Pancreas (tissue), 10 donors: ENCODE data around the gene KCNJ15. TPM values are rescaled to one million over a fixed set of nuclear protein-coding genes. Genes with fewer than 3 reads are reported as not detected.

Experiments
- ATAC-seq, 4 donors: fragments of 200-7000 bp; cut with Tn5 transposase; one replicate each; pipeline versions ENCODE4 v1.8.0 to v1.9.1; 2020; ENCODE audit warnings: mild to moderate bottlenecking in 4 of 4, moderate library complexity in 4 of 4
- DNase-seq, 6 donors: peaks; one replicate each; pipeline ENCODE4 v3.0.0-alpha.2; 2020
- FAIRE-seq: peaks from 2 replicates; lab custom pipeline; 2012; peaks lifted over from hg19 to GRCh38; lab: Jason Lieb, UNC
- H3K27ac ChIP-seq, 4 donors: fragments of 200-600 bp; sonication (generic); 1 replicate in 3 of 4; 2 replicates in 1 of 4; pipeline versions ENCODE4 v1.5.0 to v1.8.0; 2020
- H3K27me3 ChIP-seq, 4 donors: fragments of 200-600 bp; one replicate each; pipeline ENCODE4 v1.8.0; 2021
- H3K36me3 ChIP-seq, 3 donors: fragments of 200-600 bp; sonication (generic) in 1 of 3; one replicate each; pipeline versions ENCODE4 v1.5.0 to v1.8.0; 2020 to 2021
- H3K4me1 ChIP-seq, 3 donors: fragments of 200-600 bp; one replicate each; pipeline ENCODE4 v1.8.0; 2021
- H3K4me3 ChIP-seq, 4 donors: fragments of 200-600 bp; sonication (generic) in 2 of 4; one replicate each; pipeline versions ENCODE4 v1.5.0 to v1.8.0; 2020 to 2021
- H3K9me3 ChIP-seq, 4 donors: fragments of 200-600 bp; one replicate each; pipeline ENCODE4 v1.8.0; 2021
- WGBS, 2 donors: extraction: QIAGEN DNeasy Blood & Tissue Kit; methylation state at CpG; one replicate each; pipeline ENCODE4 v1.1.7; 2013; 5-methylcytosine and 5-hydroxymethylcytosine counted together
- intact Hi-C, 3 donors: fragments of 100-400 bp; cut with DNase I; formaldehyde crosslinking; loops; one replicate each; pipeline versions ENCODE4 v1.11.1 to v1.14.2; 2022
- polyA plus RNA-seq, 2 donors: library from polyadenylated mRNA; stranded (reverse); fragments of 200-250 nt; gene quantifications; one replicate each; pipeline ENCODE4 v1.2.3, GENCODE V29; 2013
- total RNA-seq, 6 donors: library from RNA; stranded (reverse); fragmentation: NEBNext Ultra II Directional in 4 of 6; extraction: Animal tissue kit (Norgen Biotek cat#: 25700) in 4 of 6; gene quantifications; one replicate each; pipeline versions ENCODE4 v1.2.1 to v1.2.4, GENCODE V29; 2021 to 2023
- TF ChIP-seq, protein P1 (sequence below), 4 donors: fragments of 200-600 bp; sonication (generic) in 3 of 4; IDR thresholded peaks; one replicate each; pipeline versions ENCODE4 v1.5.0 to v1.8.0; 2021; ENCODE audit warnings: antibody characterized with exemption in 4 of 4
- donor health status: healthy with polysubstance abuse.
- donor health status: DM: no; HTN: no; CAD: no; lungs with moderate emphysema.
- donor health status: DM: no; HTN: no; CAD: no.
- donor health status: control.
- donor health status: control.
- donor health status: Bipolar disorder and iron deficiency.
- donor health status: DM: yes; HTN: yes; CAD: no.
- donor health status: DM: no; HTN: no; CAD: no.
- donor health status: DM: no; HTN: no; CAD: no.
- donor health status: DM: yes; HTN: yes; CAD: no.

KCNJ15 gene
- total and polyA plus RNA-seq, 8 donors = 16.9 to 48.7 (median 31.0) TPM

DNA sequence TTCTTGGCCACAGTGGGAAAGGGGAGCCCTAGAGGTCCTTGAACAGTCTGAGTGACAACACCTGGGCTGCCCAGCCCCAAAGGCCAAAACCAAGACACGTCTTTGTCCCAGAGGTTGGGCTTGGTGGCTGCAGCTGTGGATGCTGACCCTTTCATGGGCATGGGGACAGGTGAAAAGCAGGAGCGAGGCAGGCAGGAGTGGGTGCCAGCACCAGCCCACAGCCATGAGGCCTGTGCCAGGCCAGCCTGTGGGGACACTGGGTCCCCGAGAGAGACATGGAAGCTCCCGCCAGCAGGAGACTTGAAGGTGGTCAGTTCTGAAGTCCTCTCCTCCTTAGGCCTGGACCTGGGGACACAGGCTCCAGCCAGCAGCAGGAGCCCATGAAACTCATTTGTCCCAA is 98.6 kb downstream of the KCNJ15 start:
- intact Hi-C loops = loop anchor here in 2 of 3 donors (5.0 to 10.0 kb wide), 4 partner anchors 131 to 641 kb away; no protein-coding TSS in a partner anchor
- H3K36me3 ChIP-seq = no peaks in the 10 kb centered on the region
- no peaks in the 10 kb centered on the region for H3K9me3 ChIP-seq
- no peaks in the 10 kb centered on the region for H3K27me3 ChIP-seq
- no peak overlapping the region for H3K4me3 ChIP-seq
- ATAC-seq = no peak
- H3K4me1 ChIP-seq = peaks cover 0 to 8% (median 0%) of the 10 kb centered on the region in 3 donors
- TF ChIP-seq, protein P1, sequence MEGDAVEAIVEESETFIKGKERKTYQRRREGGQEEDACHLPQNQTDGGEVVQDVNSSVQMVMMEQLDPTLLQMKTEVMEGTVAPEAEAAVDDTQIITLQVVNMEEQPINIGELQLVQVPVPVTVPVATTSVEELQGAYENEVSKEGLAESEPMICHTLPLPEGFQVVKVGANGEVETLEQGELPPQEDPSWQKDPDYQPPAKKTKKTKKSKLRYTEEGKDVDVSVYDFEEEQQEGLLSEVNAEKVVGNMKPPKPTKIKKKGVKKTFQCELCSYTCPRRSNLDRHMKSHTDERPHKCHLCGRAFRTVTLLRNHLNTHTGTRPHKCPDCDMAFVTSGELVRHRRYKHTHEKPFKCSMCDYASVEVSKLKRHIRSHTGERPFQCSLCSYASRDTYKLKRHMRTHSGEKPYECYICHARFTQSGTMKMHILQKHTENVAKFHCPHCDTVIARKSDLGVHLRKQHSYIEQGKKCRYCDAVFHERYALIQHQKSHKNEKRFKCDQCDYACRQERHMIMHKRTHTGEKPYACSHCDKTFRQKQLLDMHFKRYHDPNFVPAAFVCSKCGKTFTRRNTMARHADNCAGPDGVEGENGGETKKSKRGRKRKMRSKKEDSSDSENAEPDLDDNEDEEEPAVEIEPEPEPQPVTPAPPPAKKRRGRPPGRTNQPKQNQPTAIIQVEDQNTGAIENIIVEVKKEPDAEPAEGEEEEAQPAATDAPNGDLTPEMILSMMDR (IDR thresholded peaks at IDR 0.05) = no peak
- no peak for FAIRE-seq
- WGBS, 2 donors = 81 to 94% methylated on average over 4 of the region's 4 CpGs
- H3K27ac ChIP-seq = no peak overlapping the region
- DNase-seq = no peak

DNA sequence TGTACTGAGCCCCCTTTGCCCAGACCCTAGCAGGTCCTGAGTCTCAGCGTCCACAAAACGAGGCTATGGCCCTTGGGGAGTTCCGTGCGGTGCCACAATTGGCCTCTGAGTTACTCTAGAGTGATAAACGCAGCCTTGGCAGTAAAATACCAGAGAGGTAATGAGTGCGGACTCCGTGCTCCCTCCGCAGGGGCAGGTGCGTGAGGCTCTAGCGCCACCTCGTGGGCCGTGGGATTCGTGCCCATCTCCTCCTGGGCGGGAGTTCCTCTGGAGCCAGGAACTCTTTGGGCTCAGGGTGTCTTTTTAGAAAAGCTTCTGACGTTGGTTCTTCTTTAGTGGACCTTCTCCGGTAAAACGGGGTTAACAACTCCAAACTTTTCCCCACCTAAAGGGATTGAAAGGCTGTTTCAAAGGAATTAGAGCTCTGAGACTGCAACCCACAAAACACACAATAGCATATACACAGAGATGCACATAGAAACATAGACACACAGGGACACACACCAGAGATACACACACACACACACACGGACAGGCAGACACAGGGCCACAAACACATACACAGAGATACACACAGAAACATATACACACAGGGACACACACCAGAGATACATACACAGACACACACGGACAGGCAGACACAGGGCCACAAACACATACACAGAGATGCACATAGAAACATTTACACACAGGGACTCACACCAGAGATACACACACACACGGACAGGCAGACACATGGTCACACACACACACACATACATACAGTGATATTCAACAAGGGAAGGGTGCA is 99.4 kb downstream of the KCNJ15 start:
- FAIRE-seq (no peak), ATAC-seq (peak; percentile 92 to 94 (median 93)), DNase-seq (peak; percentile 59 to 94 (median 84))
- Histone ChIP-seq H3K9me3 (no peaks in the 10 kb centered on the region), H3K4me1 (peaks cover 0 to 8% (median 0%) of the 10 kb centered on the region in 3 donors), H3K27me3 (no peaks in the 10 kb centered on the region), H3K4me3 (no peak overlapping the region), H3K36me3 (no peaks in the 10 kb centered on the region), H3K27ac (no peak overlapping the region)
- TF ChIP-seq, protein P1 (IDR thresholded peaks at IDR 0.05) = peak; percentile 81 to 92 (median 90)
- WGBS, 2 donors = 6% methylated on average over 20 of the region's 20 CpGs
- intact Hi-C loops = loop anchor here in 2 of 3 donors (5.0 to 10.0 kb wide), 4 partner anchors 131 to 641 kb away; no protein-coding TSS in a partner anchor

Other genes starting within 250 kb of the KCNJ15 start
- 1 to 10 TPM; 1.8 to 4.6 (median 2.6) TPM for gene ERG, start 241.5 kb downstream of the KCNJ15 start, total RNA-seq
- gene ERG, start 241.5 kb downstream of the KCNJ15 start, polyA plus RNA-seq = 1 to 10 TPM; 1.7 to 3.8 TPM